Measurements from ENCODE around the gene IRAK2.

- TF ChIP-seq CTCF (IDR thresholded peaks at IDR 0.05; ENCODE audit: poor library complexity): no peak
- TF ChIP-seq EZH2 (IDR thresholded peaks at IDR 0.05; ENCODE audit: borderline replicate concordance): no peak
Measured at GRCh38 chr3:10121064-10121463, 43.7 kb upstream of the IRAK2 start.
